ENCODE data around the gene CLIC6.

DNA sequence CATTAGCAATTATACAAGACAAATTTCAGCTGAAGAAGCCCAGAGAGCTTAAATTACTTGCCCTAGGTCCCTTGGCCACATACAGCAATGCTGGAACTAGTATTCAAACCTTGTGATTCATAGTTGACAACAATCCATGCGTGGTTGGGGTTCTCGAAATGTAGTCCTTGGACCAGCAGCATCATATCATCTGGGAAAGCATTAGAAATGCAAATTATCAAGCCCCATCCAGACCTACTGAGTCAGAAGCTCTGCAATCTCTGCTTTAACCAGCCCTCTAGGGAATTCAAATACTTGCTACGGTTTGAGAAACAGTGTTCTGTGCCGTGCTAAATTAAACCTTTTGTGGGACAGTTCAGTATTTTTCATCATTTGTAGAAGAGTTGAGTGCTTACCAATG is 65.1 kb downstream of the CLIC6 start:
- TF ChIP-seq CTCF (IDR thresholded peaks at IDR 0.05; ENCODE audit: low read length) (no peak), EZH2phosphoT487 (IDR thresholded peaks at IDR 0.05; ENCODE audit: low read length) (no peak)
